GM13977 (cell line): Measurements from ENCODE around the gene FERMT3.
A peak's percentile ranks its signal among the peaks of the same experiment; 100 is the strongest.
"Not testable (repeated sequence)": the region's sequence is repeated elsewhere in the genome, so short reads cannot be mapped to it uniquely, and the experiment has no call there.

ENCODE experiments used
- DNase-seq: peaks from one replicate; pipeline ENCODE4 v3.0.0; 2012; ENCODE audit warnings: low spot score
- in situ Hi-C: fragments of 300-500 bp; cut with MboI; formaldehyde crosslinking; loops from one replicate; pipeline ENCODE4 v1.12.0; 2022; ENCODE audit warnings: low sequenced_read_pairs, low pct_unique_long_range_greater_than_20kb, mixed read lengths, inconsistent platforms; ENCODE audit not compliant: unreplicated experiment
- TF ChIP-seq, protein P1 (sequence below): IDR thresholded peaks from 2 replicates; pipeline ENCODE4 v1.5.1; 2012; ENCODE audit warnings: mild to moderate bottlenecking, control low read depth; ENCODE audit not compliant: insufficient read depth; ENCODE audit errors: extremely low read depth, missing control alignments

The FERMT3 gene

DNA sequence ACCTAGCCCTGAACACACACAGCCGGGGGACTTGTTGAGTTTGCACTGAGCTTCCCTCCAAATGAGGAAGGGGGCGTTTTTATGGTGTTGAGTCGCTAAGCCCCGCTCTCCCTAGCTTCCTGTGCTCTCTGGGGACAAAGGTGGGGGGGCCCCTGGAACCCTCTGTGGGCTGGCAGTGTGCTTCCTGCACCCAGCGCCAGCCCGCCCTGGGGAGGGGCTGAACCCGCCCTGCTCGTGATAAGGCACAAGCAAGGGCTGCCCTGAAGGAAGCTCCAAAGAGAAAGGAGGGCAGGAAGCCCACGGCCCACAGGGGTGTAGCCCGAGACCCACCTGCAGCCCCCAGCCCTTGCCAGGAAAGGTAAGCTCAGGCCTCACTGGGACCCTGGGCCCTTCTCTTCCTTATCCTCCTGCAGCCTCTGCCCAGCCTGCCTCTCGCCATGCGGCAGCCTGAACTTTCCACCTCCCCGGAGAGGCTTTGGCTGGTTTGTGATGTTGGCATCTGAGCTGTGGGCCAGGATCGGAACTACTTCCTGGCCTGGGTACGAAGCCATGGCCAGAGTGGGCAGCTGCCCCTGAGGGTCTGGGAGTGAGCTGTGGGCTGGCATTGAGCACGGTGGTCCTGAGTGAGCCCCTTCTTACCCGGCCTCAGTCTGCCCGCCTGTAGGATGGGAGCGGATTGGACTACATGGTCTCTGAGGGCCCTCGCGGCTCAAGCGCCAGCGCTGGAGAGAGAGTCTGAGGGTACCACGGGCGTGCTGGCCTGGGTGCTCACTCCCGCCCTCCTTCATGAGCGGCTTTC, at the start of gene FERMT3:
Gene FERMT3 (plus strand): TSS at position 265 of the 799 bp plus-strand sequence. CDS start 644 bp downstream, outside the sequence.
- DNase-seq, result peak; percentile 69
- TF ChIP-seq, protein P1, sequence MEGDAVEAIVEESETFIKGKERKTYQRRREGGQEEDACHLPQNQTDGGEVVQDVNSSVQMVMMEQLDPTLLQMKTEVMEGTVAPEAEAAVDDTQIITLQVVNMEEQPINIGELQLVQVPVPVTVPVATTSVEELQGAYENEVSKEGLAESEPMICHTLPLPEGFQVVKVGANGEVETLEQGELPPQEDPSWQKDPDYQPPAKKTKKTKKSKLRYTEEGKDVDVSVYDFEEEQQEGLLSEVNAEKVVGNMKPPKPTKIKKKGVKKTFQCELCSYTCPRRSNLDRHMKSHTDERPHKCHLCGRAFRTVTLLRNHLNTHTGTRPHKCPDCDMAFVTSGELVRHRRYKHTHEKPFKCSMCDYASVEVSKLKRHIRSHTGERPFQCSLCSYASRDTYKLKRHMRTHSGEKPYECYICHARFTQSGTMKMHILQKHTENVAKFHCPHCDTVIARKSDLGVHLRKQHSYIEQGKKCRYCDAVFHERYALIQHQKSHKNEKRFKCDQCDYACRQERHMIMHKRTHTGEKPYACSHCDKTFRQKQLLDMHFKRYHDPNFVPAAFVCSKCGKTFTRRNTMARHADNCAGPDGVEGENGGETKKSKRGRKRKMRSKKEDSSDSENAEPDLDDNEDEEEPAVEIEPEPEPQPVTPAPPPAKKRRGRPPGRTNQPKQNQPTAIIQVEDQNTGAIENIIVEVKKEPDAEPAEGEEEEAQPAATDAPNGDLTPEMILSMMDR, result no peak
- in situ Hi-C loops, result no loop called here

DNA sequence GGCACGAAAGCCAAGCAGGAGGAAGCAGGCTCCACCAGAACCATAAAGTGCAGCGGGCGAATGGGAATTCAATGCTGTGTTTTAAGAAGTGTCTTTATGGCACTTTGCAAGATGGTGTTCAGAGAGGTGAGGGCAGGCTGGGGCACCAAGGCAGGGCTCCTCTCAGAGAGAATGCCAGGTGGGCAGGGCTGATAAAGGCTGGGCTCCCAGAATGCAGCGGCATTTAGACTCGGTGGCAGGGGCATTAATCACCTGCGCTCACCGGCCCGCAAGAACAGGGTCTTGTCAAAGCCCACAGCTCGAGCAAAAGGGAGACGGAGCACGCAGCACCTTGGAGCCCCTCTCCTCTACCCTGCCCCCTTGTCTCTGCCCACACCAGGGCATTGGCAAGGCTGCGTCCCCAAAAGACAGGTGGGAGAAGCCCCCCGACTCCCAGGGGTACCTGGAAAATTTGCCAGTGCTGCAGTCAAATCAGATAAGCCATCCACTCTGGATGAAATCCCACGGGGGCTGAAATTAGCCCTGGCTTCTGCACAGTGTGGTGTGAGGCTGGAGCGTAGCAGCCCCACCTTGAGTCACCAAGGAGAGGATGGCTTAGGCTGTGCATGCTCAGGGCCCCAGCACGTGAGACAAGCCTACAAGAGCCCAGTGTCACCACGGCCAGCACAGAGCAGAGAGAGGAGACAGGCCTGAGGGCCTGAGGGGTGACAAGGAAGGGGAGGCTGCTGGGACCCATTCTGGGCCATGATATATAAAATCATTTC, 48.7 kb upstream of the FERMT3 start:
- in situ Hi-C loops, result loop anchor here (25.0 kb wide), 1 partner anchor 171 kb away; the partner anchor contains the start of gene OTUB1
- TF ChIP-seq, protein P1, result no peak

DNA sequence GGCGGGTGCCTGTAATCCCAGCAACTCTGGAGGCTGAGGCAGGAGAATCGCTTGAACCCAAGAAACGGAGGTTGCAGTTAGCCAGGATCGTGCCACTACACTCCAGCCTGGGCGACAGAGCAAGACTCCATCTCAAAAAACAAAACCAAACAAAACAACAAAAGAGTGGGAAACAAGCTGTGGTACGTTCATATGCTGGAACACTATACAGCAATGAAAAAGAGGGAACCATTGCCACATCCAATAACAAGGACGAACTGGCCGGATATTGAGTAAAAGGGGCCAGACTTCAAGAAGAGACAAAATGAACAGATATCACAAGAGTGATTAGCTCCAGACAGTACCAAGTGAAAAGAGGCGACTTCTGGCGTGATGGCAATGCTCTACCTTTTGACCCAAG, 45.5 kb upstream of the FERMT3 start:
- in situ Hi-C loops, result loop anchor here (25.0 kb wide), 1 partner anchor 174 kb away; the partner anchor contains the start of gene OTUB1
- TF ChIP-seq, protein P1, result no peak
- DNase-seq, result no peak

More for the DNA sequence above, 48.7 kb upstream of the FERMT3 start:
- DNase-seq, result no peak

DNA sequence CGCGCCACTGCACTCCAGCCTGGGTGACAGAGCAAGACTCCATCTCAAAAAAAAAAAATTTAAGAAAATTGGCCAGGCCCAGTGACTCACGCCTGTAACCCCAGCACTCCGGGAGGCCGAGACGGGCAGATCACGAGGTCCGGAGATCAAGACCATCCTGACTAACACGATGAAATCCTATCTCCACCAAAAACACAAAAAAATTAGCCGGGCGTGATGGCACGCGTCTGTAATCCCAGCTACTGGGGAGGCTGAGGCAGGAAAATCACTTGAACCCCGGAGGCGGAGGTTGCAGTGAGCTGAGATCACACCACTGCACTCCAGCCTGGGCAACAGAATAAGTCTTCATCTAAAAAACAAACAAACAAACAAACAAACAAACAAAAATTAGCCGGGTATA, 43.8 kb upstream of the FERMT3 start:
- not testable (repeated sequence) for DNase-seq
- in situ Hi-C loops, result loop anchor here (25.0 kb wide), 1 partner anchor 175 kb away; the partner anchor contains the start of gene OTUB1

DNA sequence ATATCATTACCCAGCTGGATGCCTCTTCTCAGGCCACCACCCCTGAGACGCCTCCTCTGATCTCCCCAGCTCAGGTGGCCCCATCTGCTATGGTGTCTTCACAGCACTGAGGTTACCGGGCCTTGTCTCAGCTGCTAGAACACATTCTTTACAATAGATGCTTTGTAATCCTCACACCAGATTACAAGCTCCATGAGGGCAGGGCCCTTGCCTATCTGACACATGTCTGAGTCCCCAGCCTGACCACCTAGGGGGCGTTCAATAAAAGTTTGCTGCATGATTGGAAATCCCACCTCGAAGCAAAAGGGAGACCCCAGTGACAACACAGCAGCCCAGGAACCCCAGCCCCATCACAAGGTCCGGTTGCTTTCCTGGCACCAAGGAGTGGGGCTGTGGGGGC, 42.6 kb upstream of the FERMT3 start:
- in situ Hi-C loops, result loop anchor here (25.0 kb wide), 1 partner anchor 177 kb away; the partner anchor contains the start of gene OTUB1
- TF ChIP-seq, protein P1, result no peak
- DNase-seq, result no peak

DNA sequence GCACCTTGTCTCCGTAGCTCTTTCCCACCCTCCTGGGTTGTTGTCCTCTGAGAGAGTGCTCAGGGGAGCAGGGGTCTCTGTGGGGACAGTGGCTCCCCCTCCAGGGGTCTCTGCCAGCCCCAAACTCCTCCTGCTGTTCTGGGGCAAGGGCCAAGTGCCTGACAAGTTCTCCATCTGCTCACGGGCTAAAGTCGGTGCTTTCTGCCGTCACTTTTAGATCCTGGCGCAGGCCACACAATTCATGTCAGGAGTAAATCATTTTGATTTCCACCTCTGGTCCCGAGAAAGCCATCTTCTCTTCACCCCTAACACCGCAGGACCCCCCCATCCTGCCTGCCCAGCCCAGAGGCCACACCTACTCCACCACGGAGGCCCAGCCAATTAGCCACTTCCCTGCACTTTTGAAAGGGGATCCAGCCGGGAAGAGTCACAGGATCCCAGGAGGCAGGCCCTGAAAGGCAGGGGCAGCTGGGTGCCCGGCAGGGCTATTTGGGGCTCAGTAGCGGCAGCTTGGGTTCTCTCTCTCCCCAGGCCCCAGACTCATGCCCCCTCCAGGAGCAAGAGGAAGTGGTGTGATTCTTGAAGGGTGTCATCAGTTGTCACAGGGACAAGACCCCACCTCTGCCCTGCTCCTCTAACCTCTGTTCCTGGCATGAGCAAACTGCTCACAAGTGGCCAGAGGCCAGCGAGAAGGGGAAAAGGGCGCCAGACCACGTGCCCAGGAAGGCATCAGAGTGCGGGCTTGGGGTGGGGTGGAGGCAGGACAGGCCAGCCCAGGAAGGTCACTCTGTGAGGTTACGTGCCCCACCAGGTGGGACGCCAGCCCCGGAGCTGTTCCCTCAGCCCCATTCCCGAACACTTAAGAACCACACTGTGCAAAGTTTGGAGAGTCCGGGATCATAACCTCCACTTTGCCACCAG, 41.9 kb upstream of the FERMT3 start:
- in situ Hi-C loops, result loop anchor here (25.0 kb wide), 1 partner anchor 177 kb away; the partner anchor contains the start of gene OTUB1
- no peak for DNase-seq

More for the DNA sequence above, 41.9 kb upstream of the FERMT3 start:
- TF ChIP-seq, protein P1, result no peak
